Fibroblast of gingiva (primary cell): Measurements from ENCODE around the gene RELT.

Source experiments
- DNase-seq: peaks from one replicate; pipeline ENCODE4 v3.0.0-alpha.2; 2011; ENCODE audit warnings: low read depth

The RELT gene

DNA sequence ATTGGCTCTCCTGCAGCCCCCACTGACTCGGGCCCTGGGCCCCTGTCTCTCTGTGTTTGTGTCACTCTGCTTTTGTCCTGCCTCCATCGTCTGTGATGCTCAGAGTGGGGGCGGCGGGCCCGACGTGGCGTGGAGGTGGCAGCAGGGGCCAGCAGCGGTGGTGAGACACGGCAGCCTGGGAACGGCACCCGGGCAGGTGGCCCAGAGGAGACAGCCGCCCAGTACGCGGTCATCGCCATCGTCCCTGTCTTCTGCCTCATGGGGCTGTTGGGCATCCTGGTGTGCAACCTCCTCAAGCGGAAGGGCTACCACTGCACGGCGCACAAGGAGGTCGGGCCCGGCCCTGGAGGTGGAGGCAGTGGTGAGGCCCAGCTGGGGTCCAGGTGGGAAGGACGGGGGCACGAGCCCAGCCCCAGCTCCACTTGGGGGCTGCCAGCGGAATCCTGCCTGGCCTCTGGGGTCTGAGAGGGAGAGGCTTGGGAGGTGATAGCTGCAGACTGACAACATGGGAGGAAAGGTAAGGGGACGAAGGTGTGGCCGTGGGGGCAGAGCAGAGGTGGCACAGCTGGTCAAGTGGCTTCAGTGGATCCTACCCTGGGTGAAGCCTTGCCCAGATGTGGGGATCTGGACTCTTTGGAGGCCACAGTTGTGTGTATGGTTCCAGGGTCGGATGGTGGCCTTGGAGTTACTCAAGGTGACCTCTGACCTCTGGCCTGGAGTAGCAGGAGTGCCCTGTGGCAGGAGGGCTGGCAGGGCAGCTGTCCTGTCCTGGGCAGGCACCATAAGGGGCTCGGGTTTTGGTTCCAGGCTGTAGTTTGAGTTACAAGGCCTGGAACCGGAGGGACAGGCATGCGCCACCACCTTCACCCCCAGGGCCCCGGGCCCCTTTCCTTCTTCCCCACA lies 16.2 kb downstream of the RELT start:
- no peak for DNase-seq

DNA sequence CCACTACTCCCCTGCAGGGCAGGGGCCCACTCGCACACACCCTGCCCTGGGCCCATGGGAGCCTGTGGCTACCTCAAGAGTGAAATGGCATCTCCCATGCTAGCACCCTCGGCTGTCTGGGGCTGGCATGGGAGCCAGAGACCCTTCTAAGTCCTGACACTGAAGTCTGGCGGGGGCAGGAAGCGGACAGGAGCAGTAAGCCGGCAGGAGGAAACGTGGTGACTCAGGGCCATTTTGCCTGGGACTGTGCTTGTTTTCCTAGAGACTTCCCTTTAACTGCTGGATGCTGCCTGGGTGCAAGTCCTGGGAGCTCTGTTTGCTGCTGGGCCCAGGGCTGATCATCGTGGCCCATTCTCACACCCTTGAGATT lies 16.8 kb downstream of the RELT start:
- no peak for DNase-seq

DNA sequence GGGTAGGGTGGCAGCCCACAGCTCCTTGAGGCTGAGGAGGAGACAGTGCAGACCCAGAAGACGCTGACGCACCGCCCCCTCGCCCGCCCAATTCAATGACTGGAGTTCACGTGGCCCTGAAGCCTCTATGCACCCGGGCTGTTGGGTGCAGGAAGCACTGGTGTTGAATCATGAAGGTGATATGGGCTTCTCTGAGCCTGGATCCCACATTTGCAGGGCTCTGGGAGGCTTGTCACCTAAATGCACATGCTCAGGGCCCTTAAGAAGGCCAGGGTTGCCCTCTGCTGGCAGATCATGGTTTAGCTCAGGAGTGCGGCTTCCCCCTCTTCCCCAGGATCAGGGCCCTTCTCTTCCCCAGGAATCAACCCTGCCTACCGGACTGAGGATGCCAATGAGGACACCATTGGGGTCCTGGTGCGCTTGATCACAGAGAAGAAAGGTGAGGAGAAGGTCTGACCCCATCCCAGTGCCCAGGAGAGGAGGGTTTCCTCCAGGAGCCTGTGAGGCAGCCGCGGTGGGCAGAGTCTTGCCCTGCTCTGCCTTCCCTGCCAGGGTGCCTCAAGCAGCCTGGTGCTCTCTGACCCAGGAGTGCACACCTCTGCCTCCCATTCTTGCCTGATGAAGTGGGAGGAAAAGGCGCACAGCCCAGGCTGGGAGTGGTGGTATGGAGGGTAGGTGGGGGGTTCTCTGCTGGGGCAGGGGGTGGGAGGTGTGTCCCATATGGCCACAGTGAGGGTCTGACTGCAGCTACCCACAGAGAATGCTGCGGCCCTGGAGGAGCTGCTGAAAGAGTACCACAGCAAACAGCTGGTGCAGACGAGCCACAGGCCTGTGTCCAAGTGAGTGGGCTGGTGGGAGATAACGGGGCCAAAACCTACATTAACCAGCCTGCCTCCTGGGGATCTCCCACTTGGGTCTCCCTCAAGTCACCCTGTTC lies 17.5 kb downstream of the RELT start:
- peak; percentile 70 for DNase-seq

- no peak for DNase-seq
These were observed 18.5 kb downstream of the RELT start for GRCh38 chr11:73394416-73395296.

GRCh38 chr11:73395297-73396208 lies 19.4 kb downstream of the RELT start:
- no peak for DNase-seq

DNA sequence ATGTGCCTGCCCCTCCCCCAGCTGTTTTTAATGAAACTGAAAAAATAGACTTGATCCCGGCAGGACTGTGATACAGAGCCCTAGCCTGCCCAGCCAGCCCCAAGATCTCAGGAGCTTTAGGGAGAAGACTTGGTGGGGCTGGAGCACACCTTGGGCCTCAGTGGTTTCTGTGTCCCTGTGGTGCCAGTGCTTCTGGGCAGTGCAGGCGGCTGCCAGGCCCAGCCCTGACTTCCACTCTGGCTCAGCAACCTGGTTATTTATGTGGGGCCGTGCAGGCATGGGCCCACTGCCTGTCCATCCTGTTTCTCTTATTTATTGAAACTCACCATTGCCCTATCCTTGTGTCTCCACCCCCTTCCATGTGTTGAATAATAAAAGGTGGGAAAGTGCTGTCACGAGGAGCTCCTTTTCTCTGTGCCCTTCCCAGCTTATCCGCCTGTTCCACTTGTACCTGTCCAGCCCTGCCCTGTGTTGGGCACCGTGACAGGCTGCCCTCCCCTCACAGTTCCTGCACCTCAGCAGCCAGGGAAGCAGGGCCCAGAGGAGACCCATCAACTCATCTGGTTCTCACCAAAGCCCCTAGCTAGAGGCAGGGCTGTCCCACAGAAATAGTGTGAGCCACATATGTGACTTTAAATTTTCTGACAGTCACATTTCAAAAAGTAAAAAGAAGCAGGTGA lies 20.2 kb downstream of the RELT start:
- DNase-seq: no peak

DNA sequence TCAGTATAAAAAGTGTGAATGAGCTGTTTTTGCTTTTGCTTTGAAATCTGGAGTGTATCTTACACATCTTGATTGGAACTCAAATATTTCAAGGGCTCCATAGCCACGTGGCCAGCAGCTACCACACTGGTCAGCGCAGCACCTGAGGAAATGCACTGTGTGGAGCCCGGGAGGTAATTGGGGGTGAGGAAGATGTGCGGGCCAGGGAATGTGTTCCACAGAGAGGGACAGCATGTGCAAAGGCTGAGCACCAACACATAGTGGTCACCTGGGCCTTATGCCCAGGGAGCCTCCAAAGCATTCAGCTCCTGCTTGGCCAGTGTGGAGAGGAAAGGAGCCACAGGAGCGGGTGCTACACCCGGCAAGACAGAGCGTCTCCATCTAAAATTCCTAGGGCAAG lies 20.8 kb downstream of the RELT start:
- DNase-seq: no peak

DNA sequence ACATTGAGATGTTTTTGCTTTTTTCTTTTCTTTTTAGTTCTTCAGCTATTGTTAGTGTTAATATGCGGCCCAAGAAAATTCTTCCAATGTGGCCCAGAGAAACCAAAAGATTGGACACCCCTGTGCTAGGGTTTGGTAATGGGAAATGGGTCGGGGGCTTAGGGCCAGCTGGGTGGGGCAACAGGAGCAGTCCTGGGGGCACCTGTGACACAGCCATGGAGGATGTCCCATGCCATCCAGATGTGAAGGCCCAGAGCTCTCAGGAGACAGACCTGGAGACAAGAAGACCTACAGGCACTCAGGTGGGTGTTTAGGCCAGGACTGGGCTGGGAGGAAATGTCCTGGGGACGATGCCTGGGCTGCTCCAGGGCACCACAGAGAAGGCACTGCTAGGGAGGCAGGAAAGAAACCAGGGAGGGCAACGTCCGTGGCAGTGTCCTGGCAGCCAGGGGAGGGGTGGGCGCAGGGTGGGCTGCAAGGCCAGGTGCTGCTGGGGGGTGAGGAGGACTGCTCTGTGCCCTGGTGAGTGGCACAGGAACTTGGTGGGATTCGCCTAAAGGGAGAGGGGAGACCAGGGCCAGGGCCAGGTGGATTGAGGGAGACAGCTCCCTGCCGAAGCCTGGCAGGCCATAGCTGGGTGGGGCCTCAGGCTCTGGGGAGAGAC lies 21.4 kb downstream of the RELT start:
- no peak for DNase-seq

- DNase-seq: no peak
These were observed 21.9 kb downstream of the RELT start for GRCh38 chr11:73398132-73398526.

- no peak for DNase-seq
These were observed 22.5 kb downstream of the RELT start for GRCh38 chr11:73398721-73399120.

GRCh38 chr11:73399159-73399590 lies 23.0 kb downstream of the RELT start:
- no peak for DNase-seq

GRCh38 chr11:73399636-73400035 lies 23.4 kb downstream of the RELT start:
- DNase-seq: no peak

GRCh38 chr11:73400293-73400692 lies 24.1 kb downstream of the RELT start:
- DNase-seq: no peak

DNA sequence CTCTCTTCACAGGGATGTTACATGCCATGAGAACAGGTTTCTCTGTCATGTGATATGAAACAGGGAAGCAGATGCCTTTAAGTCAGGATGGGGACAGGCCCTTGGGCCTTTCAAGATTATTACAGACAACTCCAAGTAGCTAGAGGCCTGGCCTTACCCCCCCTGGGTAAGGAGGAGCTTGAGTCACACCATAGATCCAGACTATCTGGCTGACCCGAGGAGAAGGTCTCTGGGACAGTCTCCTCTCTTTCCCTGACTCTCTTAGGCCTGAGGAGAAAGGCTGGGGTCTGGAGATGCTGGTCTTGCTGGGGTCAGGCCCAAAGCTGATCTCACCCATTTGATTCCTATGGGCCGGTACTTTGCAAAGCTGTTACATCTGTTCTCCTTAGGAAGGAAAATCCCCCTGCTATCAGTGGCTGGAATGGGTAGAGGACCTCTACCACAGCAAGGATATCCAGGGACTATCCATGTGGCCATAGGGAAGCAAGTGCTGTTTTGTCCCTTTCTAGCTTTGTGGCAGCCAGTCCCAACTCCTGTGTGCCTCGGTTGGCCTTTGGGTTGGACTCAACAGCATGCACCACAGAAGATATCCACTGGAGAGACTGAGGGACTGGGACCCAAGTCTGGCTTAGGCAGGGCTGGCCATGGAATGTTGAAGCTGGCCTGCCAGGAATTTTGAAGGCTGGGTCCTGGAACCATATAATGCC lies 25.2 kb downstream of the RELT start:
- DNase-seq: no peak

DNA sequence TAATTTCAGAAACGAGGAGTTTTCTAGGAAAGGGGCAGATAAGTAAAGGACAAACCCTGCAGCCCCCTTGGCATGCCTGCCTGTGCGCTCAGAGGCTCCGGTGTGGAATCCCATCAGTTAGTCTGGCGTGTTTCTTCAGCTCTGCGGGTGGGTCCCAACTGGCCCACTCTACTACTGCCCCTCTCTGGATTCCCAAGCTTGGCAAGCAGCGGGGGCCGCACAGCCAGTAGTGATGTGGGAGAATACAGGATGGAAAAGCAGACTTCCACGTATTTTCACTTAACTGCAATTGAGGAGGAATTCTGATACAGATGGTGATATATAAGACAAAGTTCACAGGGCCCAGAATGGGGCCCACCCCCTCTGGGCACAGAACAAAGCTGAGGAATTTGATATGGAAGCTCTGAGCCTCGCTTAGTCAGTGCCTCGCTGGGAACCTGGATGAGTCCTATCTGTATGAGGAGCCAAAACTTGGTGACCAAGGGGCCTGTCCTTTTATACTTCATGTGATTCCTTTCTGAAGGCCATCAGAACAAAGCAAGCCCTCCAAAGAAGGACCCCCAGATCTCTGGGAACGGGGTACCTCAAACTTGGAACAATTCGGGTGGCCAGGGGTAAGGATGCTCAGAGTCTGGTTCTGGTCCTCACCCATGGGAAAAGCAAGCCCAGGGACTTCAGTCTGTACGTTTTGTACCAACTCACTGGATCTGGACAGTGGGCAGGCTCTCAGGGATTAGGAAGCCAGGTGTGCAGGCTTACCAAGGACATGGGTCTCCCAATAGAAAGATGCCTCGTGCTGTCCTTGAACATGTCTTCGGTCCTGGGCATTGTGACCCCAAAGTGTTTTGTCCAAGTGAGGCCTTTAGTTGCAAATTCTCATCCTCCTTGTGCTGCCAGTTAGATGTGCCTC lies 26.0 kb downstream of the RELT start:
- DNase-seq: peak; percentile 38

GRCh38 chr11:73402834-73403185 lies 26.6 kb downstream of the RELT start:
- DNase-seq: no peak

- no peak for DNase-seq
These were observed 27.3 kb downstream of the RELT start for GRCh38 chr11:73403541-73403940.

DNA sequence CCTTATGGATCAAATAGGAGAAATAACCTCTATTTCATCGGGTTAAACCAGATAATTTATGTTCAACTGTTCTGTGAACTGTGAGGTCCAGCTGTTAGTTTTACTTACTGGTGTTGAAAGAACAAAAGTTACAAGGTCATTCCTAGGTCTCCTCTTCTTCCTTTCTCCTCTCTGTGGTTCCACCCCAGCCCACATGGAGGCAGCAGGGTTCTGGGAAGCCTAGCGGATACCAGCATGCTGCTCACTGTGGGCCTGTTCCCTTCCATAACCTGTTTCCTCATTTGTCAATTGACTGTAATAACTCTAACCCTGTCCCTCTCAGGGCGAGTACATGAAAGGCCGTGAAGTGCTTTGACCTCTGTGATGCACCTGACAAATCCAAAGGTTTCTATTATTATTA lies 27.8 kb downstream of the RELT start:
- peak; percentile 52 for DNase-seq
